GM19193 (cell line): Measurements from ENCODE around the gene FES.

Source experiments
- POLR2A ChIP-seq: IDR thresholded peaks from 4 replicates; pipeline ENCODE4 v1.6.1; 2011; ENCODE audit not compliant: insufficient read depth, insufficient read length; ENCODE audit errors: extremely low read depth

The FES gene

GRCh38 chr15:90883976-90884718 lies at the start of gene FES:
Gene FES, plus strand, starts transcription at chr15:90884504. Its CDS starts 542 bp downstream, at chr15:90885046.
- TF ChIP-seq POLR2A: peak; percentile 60

GRCh38 chr15:90834626-90835025 lies 49.7 kb upstream of the FES start:
- TF ChIP-seq POLR2A: no peak

- TF ChIP-seq POLR2A: no peak
Measured at GRCh38 chr15:90836296-90836871, 47.9 kb upstream of the FES start.

- TF ChIP-seq POLR2A: no peak
Measured at GRCh38 chr15:90837094-90837493, 47.2 kb upstream of the FES start.

GRCh38 chr15:90838139-90838538 lies 46.2 kb upstream of the FES start:
- no peak for TF ChIP-seq POLR2A

- no peak for TF ChIP-seq POLR2A
Measured at GRCh38 chr15:90838544-90838943, 45.8 kb upstream of the FES start.

GRCh38 chr15:90839187-90840071 lies 44.9 kb upstream of the FES start:
- TF ChIP-seq POLR2A: peak; percentile 78

GRCh38 chr15:90840157-90840855 lies 44.0 kb upstream of the FES start:
- TF ChIP-seq POLR2A: no peak

GRCh38 chr15:90840954-90841353 lies 43.4 kb upstream of the FES start:
- no peak for TF ChIP-seq POLR2A

- TF ChIP-seq POLR2A: no peak
Measured at GRCh38 chr15:90844696-90845095, 39.6 kb upstream of the FES start.

- peak; percentile 13 for TF ChIP-seq POLR2A
Measured at GRCh38 chr15:90845201-90845949, 38.9 kb upstream of the FES start.

GRCh38 chr15:90851114-90851513 lies 33.2 kb upstream of the FES start:
- no peak for TF ChIP-seq POLR2A

- no peak for TF ChIP-seq POLR2A
Measured at GRCh38 chr15:90851940-90852339, 32.4 kb upstream of the FES start.

GRCh38 chr15:90855139-90855538 lies 29.2 kb upstream of the FES start:
- TF ChIP-seq POLR2A: no peak

- no peak for TF ChIP-seq POLR2A
Measured at GRCh38 chr15:90857337-90857736, 27.0 kb upstream of the FES start.

GRCh38 chr15:90857883-90858443 lies 26.3 kb upstream of the FES start:
- no peak for TF ChIP-seq POLR2A
